SU-DHL-6 (cell line): Measurements from ENCODE around the gene KASH5.

Experiments
- H2AFZ ChIP-seq: fragments of 200-600 bp; sonication (generic); 2 replicates; pipeline ENCODE4 v1.6.1; 2014; ENCODE audit warnings: low read depth, mild to moderate bottlenecking, moderate library complexity, mixed read lengths, antibody characterized with exemption, low read length; ENCODE audit not compliant: severe bottlenecking
- H3F3A ChIP-seq: fragments of 200-600 bp; shearing (Covaris generic); 2 replicates; pipeline ENCODE4 v1.6.0; 2016; ENCODE audit warnings: antibody characterized with exemption, mild to moderate bottlenecking; ENCODE audit not compliant: insufficient read depth
- H3K27ac ChIP-seq: fragments of 200-600 bp; sonication (generic); 2 replicates; pipeline ENCODE4 v1.5.1; 2016; ENCODE audit warnings: low read depth, mild to moderate bottlenecking, low read length, moderate library complexity, mixed read lengths
- H3K27me3 ChIP-seq: fragments of 200-600 bp; sonication (generic), shearing (Covaris generic); 2 replicates; pipeline ENCODE4 v1.6.0; 2014; ENCODE audit warnings: mild to moderate bottlenecking, low read length
- H3K36me3 ChIP-seq: fragments of 200-600 bp; sonication (generic); 2 replicates; pipeline ENCODE4 v1.6.1; 2014; ENCODE audit warnings: mild to moderate bottlenecking, low read length, mixed read lengths
- H3K4me2 ChIP-seq: fragments of 300-600, 200-600 bp; shearing (Covaris generic), sonication (generic); 2 replicates; pipeline ENCODE4 v1.6.0; 2014; ENCODE audit warnings: low read length, low read depth, mild to moderate bottlenecking; ENCODE audit not compliant: poor library complexity, severe bottlenecking
- H3K4me3 ChIP-seq: fragments of 200-600 bp; sonication (generic); 2 replicates; pipeline ENCODE4 v1.5.1; 2014; ENCODE audit warnings: antibody characterized with exemption, low read length, mild to moderate bottlenecking, mixed read lengths; ENCODE audit not compliant: insufficient read depth, poor library complexity, severe bottlenecking
- H3K79me2 ChIP-seq: fragments of 200-600 bp; sonication (generic); 2 replicates; pipeline ENCODE4 v1.6.1; 2014; ENCODE audit warnings: mild to moderate bottlenecking, low read length, moderate library complexity; ENCODE audit not compliant: insufficient read depth
- H3K9ac ChIP-seq: fragments of 200-600 bp; sonication (generic); 2 replicates; pipeline ENCODE4 v1.7.0; 2014; ENCODE audit warnings: mild to moderate bottlenecking, low read length
- H3K9me2 ChIP-seq: fragments of 200-600 bp; sonication (generic); replicated peaks from 2 replicates; pipeline ENCODE4 v1.6.1; 2014; ENCODE audit warnings: low read length; ENCODE audit not compliant: insufficient read depth
- H3K9me3 ChIP-seq: fragments of 200-600 bp; sonication (generic); 2 replicates; pipeline ENCODE4 v1.6.1; 2014; ENCODE audit warnings: low read length, mixed read lengths; ENCODE audit not compliant: insufficient read depth
- H4K20me1 ChIP-seq: fragments of 200-600 bp; sonication (generic); 2 replicates; pipeline ENCODE4 v1.6.1; 2014; ENCODE audit warnings: low read depth, mild to moderate bottlenecking, antibody characterized with exemption, low read length, moderate library complexity, mixed read lengths
- EZH2phosphoT487 ChIP-seq: fragments of 200-600 bp; sonication (generic), shearing (Covaris generic); conservative IDR thresholded peaks from 2 replicates; pipeline ENCODE4 v1.6.1; 2018; ENCODE audit warnings: mild to moderate bottlenecking, antibody characterized with exemption, low read length, moderate library complexity, mixed read lengths
- TF ChIP-seq, protein P1 (sequence below): fragments of 200-600 bp; sonication (generic); IDR thresholded peaks from one replicate; pipeline ENCODE4 v1.5.1; 2017; ENCODE audit warnings: antibody characterized with exemption, mild to moderate bottlenecking, low read length, moderate library complexity; ENCODE audit not compliant: insufficient read depth, poor library complexity, severe bottlenecking

The KASH5 gene

DNA sequence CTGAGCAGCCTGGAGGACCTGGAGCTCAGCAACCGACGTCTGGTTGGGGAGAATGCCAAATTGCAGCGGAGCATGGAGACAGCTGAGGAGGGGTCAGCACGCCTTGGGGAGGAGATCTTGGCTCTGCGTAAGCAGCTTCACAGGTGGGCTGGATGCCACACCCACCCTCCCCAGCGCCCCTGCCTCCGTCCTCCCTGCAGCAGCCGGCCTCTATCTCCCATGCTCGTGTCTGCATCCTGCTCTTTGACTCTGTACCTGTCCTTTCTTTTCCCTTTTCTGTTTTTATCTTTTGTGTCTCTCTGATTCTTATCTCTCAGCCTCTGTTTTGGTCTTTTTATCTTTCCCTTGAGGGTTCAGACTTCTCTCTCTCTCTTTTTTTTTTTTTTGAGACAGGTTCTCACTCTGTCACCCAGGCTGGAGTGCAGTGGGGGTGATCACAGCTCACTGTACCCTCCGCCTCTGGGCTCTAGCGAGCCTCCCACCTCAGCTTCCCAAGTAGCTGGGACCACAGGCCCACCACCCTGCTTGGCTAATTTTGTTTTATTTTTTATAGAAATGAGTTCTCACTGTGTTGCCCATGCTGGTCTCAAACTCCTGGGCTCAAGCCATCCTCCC, 10.1 kb downstream of the KASH5 start:
- H3K9me2 ChIP-seq: no peaks in the 10 kb centered on the region
- H3K9ac ChIP-seq: no peak overlapping the region
- H4K20me1 ChIP-seq: no peaks in the 10 kb centered on the region
- TF ChIP-seq, protein P1, sequence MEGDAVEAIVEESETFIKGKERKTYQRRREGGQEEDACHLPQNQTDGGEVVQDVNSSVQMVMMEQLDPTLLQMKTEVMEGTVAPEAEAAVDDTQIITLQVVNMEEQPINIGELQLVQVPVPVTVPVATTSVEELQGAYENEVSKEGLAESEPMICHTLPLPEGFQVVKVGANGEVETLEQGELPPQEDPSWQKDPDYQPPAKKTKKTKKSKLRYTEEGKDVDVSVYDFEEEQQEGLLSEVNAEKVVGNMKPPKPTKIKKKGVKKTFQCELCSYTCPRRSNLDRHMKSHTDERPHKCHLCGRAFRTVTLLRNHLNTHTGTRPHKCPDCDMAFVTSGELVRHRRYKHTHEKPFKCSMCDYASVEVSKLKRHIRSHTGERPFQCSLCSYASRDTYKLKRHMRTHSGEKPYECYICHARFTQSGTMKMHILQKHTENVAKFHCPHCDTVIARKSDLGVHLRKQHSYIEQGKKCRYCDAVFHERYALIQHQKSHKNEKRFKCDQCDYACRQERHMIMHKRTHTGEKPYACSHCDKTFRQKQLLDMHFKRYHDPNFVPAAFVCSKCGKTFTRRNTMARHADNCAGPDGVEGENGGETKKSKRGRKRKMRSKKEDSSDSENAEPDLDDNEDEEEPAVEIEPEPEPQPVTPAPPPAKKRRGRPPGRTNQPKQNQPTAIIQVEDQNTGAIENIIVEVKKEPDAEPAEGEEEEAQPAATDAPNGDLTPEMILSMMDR: no peak
- TF ChIP-seq EZH2phosphoT487: no peak
- H2AFZ ChIP-seq: no peak overlapping the region
- no peaks in the 10 kb centered on the region for H3K27me3 ChIP-seq
- no peak overlapping the region for H3K4me2 ChIP-seq
- H3K9me3 ChIP-seq: no peaks in the 10 kb centered on the region
- H3K4me3 ChIP-seq: no peak overlapping the region
- no peaks in the 10 kb centered on the region for H3F3A ChIP-seq
- no peaks in the 10 kb centered on the region for H3K36me3 ChIP-seq
- no peaks in the 10 kb centered on the region for H3K79me2 ChIP-seq
- H3K27ac ChIP-seq: no peak overlapping the region

DNA sequence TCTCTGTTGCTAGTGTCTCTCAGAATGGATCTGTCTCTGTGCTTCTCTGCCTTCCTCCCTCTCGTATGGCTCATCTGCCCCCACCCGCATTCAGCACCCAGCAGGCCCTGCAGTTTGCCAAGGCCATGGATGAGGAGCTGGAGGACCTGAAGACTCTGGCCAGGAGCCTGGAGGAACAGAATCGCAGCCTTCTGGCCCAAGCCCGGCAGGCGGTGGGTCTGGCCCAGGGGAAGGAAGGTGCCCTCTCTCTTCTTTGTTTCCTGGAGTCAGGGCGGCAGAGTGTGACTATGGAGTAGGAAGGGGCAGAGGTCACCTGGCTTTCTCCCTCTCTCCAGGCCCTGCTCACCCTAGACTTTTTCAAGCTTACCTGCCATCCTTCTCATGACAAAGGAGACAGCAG, 10.9 kb downstream of the KASH5 start:
- Histone ChIP-seq H3K27me3 (no peaks in the 10 kb centered on the region), H3K36me3 (no peaks in the 10 kb centered on the region), H3K4me3 (no peak overlapping the region), H4K20me1 (no peaks in the 10 kb centered on the region), H3K27ac (no peak overlapping the region), H3K4me2 (no peak overlapping the region), H2AFZ (no peak overlapping the region), H3K9me2 (no peaks in the 10 kb centered on the region), H3K9ac (no peak overlapping the region), H3K9me3 (no peaks in the 10 kb centered on the region), H3K79me2 (no peaks in the 10 kb centered on the region), H3F3A (no peaks in the 10 kb centered on the region)
- TF ChIP-seq EZH2phosphoT487: no peak
- TF ChIP-seq, protein P1: no peak

DNA sequence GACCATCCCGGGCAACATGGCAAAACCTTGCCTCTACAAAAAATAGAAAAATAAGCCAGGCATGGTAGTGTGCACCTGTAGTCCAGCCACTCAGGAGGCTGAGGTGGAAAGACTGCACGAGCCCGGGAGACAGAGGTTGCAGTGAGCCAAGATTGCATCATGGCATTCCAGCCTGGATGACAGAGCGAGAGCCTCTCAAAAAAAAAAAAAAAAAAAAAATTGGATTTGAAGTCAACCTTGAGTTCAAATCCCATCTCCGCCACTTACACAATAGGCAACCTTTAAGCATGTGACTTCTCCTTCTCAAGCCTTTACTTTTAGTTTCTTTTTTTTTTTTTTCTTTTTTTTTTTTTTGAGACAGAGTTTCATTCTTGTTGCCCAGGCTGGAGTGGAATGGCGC, 12.0 kb downstream of the KASH5 start:
- TF ChIP-seq, protein P1: no peak
- Histone ChIP-seq H3K9me3 (no peaks in the 10 kb centered on the region), H3K36me3 (no peaks in the 10 kb centered on the region), H4K20me1 (no peaks in the 10 kb centered on the region), H2AFZ (no peak overlapping the region), H3K4me2 (no peak overlapping the region), H3F3A (no peaks in the 10 kb centered on the region), H3K27ac (no peak overlapping the region), H3K9me2 (no peaks in the 10 kb centered on the region), H3K79me2 (no peaks in the 10 kb centered on the region), H3K4me3 (no peak overlapping the region), H3K9ac (no peak overlapping the region), H3K27me3 (no peaks in the 10 kb centered on the region)
